Measurements from ENCODE around the gene NAA20.
"Not testable (repeated sequence)": the region's sequence is repeated elsewhere in the genome, so short reads cannot be mapped to it uniquely, and the experiment has no call there.

Gene NAA20

DNA sequence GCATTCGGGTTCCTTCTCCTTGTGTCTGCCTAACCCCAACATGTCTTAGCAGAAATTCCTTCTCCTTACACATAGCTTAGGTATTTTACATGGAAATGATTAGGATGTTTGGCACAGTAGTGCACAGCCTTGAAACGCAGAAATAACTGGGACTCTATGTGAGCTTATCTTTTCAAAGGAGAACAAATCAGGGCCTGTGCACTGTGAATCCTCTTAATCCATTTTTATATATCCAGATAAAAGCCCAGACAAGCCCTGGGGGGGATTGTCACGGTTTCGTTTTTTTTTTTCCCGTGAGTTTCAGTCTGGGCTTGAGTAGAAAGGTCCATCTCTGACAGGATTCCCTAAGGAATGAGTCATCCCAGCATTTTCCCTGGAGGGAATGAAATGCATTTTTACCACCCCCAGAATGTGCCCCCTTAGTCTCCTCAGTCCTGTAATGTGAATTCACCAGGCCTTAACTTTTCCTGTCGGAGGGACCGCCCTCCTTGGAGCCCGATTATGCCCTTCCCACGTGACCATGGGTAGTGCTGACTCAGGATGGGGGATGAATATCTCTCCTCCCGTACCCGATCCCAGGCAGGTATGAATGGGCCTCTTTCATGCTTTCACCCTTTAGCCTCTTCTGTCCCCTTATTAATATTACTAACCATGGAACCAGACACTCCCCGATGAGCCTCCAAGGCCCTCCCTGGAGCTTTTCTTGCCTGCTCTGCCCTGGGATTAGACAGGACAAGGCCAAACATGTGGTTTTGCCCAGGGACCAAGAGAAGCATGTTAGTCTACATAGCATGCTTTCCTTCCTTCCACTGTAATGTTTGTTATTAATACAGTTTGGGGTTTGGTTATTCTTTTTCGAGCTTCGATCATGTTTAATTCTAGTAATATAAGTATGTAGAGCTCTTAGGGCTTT lies 23.9 kb upstream of the NAA20 start:
- no peak for DNase-seq

DNA sequence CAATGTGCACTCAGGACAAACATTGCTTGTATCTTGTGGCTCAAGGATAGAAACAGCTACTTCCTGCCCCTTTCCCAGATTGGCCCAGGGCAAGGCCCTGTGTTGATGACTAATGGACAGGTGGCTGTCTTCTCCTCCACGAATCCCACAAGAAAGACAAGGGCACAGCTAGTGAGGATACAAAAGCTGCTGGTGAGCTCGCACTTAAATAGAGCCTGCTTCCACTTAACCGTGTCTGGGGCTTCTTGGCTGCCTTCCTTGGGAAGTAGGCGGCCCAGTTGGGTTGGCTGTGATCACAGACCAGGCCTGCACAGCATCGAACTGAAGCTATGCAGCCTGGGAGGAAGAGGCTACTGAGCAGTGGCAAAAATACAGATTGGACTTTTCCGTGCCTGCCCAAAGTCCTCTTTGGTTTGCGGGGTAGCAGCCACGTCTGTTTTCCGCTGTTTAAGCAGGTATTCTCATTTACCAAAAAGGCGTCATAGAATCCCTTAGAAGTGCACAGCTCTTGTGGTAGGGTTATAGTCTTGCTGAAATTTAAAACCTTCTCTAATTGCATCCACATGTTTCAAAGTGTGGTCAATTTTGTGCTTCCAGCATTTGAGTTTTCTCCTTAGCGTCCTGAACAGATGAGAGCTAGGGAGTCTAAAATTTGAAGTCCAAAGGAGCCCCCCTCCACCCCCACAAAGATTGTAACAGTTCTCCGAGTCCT lies 23.0 kb upstream of the NAA20 start:
- no peak for DNase-seq

DNA sequence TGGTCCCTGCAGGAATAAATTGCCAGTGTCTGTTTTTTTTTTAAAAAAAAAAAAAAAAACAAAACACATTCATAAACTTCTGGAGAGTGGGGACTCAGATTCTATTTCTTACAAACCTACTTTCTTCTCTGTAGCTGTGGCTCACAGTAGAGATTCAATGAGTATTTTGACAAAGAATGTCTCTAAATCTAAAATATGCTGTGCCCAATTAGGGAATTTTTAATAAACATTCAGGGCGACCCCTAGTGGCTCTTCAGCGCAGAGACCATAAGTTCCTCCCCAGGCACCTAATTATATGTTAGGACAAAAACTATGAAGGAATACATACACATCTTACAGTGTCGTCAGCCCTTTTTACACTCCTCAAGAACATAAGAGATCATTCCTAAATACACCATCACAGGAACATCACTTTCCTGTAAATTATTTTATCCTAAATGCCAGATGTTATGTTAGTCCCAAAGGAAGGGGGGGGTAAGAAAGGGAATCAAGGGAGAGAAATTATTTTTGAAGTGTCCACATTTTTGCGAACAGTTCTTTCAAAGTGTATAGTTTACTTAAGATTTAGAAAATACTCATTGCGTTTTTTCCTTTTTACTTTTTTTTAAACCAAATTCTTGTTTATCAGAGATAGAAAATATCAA lies 21.8 kb upstream of the NAA20 start:
- DNase-seq = peak; percentile 49

DNA sequence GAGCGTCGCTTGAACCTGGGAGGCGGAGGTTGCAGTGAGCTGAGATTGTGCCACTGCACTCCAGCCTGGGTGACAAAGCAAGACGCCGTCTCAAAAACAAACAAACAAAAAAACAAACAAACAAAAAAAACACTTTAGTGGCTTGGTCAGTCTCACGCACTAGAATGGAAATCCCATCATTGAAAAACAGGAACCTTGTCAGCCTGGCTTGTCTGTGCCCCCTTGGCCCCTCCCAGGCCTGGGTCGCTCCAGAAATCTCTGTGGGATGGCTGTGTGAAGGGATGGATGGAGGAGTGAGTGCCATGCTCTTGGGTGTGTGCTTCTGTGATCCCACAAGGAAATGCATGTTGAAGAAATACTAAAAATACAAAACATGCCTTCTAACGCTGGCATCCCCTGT lies 20.9 kb upstream of the NAA20 start:
- no peak for DNase-seq

DNA sequence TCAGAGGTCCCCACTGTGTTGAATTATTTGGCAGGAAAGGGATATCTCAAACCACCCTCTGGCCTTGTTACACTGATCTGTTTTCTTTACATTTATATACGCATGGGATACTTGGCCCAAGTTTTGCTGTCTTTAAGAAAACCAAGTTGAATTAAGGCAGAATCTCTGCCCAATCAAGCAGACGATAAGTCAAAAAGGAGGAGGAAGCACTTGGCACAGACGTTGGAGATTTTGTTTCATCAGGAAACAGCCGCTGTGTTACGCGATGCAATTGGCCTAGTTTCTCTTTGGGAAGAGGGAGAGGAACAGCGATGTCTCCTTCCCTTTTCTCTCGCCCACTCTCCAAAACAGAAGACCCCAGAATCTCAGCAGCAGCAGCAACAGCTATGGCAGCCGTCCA lies 20.2 kb upstream of the NAA20 start:
- no peak for DNase-seq

DNA sequence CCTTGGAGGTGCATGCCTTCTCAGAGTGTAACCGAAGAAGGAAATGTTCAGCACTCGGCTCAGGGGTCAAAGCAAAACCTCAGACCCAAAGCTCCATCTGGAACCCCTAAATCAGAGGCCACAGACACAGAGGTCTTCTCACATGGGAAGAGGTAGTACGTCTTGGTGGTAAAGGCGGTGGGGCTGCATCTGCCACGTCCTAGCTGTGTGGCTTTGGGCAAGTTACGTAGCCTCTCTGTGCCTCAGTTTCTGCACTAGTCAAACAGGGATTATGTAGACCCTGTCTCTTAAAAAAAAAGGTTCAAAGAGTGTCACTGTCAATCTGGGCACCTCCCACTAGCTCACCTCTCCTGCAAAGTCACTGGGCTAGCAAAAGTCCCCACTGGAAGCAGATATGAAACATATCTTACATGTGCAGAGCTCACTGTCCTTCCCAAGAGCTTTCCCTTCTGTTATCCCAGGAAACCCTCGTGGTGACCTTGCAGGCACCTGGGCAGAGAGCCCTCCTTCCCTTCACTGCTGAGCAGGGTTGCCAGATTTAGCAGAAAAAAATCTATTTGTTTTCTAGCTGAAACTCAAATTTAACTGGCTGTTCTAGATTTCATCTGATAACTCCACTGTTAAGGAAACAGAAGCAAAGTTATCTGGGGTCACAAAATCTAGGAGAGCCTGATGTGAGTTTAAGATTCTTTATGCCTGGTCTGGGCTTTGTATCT lies 18.0 kb upstream of the NAA20 start:
- DNase-seq = no peak

DNA sequence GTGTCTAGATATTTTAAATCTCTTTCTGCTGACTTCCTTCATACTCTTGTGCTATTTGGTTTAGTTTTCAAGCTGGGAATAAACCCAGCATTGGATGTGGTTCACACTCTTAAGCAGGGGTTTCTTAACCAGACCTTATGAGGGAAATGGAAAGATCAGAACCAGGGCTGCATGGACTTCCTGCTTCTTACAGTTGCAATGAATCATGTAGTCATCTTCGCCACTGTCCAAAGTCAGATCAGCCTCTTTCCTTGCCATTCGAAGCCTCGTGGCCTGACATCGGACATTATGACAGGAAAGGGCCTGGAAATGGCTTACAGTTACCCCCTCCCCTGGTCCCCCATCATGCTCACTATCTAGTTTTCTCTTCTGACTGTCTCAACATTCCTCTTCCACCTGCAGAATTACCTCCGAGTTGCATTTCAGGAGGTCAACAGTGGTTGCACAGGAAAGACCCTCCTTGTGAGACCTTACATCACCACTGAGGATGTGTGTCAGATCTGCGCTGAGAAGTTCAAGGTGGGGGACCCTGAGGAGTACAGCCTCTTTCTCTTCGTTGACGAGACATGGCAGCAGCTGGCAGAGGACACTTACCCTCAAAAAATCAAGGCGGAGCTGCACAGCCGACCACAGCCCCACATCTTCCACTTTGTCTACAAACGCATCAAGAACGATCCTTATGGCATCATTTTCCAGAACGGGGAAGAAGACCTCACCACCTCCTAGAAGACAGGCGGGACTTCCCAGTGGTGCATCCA lies 16.8 kb upstream of the NAA20 start:
- no peak for DNase-seq

DNA sequence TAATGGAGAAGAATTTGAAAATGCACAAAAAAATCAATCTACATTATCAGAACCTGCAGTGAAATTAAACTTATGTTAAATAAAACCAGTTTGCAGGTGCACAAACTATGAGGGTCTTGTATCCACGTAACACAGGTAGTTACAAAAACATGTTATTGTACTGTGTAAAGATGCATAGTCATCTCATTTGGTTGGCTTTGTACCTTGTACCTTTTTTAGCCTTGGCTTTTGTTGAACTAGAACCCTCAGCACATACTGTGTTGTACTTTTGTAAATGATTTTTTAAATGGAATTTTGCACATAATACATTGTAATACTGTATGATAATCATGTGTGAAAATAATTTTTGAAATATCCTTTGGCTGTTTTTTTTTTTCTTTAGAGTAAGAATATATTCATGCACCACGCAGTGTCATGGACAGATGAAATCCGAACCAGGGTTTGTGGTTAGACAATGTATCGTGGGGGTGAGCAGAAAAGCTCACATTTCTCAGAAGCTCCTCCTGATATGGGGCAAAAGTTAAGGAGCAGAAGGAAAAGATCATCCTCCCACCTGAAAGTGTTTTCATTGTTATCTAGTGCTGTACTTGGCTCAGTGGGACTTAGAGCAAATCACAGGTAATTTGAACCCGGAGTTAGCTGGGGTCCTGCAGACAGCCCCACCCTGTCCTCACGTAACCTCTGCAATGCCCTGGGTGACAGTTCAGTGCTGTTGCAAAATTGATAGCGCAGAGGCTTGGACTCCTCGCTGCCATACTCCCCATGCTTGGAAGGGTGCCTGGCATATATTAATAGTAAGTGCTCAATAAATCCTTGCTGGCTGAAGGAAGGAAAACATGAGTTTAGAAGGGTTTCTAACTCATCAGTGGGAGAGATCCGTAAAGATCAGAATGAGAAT lies 14.8 kb upstream of the NAA20 start:
- no peak for DNase-seq

DNA sequence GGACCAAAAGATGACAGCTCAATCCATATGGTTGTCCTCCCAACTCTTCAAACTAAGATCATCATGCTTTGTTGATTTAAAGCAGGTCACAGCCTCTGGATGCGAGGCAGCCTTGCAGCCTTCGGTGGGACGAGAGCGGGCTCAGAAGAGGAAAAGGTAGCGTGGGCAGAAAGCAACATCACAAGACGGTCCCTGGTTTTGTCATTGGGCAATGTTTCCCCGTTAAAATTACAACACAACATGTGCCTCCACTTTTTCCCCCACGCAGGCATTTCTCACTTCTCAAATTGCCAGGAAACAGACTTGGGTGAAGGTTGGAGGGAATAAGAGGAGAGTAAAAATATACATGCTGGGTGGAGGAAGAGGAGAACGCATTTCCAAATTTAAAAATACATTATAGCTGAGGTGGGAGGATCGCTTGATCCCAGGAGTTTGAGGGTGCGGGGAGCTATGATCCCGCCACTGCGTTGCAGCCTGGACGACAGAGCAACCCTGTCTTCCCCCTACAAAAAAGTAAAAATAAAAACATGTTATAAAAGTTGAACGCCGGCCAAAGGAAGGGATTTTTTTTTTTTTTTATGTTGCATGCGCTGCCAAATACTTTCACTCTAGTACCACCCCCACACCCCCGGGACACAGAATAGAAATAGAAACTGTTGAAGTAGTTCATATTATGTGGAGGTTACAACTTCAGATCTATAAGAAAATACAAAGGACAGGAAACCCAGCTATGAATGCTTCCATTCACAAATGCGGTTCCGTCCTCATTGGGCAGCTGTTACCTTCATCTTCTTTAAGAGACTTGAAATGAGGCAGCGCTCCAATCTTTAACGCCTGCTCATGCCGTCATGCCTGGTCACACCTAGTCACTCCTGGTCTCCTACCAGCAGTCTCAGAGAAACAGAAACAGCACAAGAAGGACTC lies 13.9 kb upstream of the NAA20 start:
- DNase-seq = peak; percentile 10

DNA sequence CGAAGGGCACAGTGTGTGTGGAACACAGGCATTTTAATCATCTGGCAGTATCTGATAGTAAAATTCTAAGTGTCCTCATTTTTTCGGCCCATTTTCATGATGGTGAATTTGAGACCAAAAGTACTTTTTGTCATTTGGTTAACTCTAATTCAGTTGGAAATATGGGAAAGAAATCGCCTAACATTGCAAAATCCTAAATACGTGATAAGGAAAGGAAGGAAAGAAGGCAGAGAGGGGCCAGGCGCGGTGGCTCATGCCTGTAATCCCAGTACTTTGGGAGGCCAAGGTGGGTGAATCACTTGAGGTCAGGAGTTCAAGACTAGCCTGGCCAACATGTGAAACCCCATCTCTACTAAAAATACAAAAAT lies 13.2 kb upstream of the NAA20 start:
- not testable (repeated sequence) for DNase-seq

DNA sequence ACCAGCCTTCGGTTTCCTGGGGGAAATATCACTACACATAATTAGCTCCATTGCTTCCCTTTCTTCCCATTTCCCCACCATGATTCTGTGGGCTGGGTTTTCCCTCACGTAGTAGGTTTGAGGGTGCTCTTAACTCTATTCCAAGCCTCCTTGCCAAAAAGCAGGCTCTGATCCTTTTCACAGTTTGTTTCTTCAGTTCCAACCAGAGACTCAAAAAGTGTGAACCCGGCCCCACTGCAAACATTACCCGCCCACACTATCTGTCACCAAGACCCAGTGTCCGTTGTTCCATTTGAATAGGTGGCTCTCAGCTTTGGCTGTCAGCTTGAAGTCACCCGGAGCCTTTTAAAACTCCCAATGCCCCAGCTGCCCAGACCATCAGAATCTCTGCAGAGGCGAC lies 11.8 kb upstream of the NAA20 start:
- DNase-seq = no peak

DNA sequence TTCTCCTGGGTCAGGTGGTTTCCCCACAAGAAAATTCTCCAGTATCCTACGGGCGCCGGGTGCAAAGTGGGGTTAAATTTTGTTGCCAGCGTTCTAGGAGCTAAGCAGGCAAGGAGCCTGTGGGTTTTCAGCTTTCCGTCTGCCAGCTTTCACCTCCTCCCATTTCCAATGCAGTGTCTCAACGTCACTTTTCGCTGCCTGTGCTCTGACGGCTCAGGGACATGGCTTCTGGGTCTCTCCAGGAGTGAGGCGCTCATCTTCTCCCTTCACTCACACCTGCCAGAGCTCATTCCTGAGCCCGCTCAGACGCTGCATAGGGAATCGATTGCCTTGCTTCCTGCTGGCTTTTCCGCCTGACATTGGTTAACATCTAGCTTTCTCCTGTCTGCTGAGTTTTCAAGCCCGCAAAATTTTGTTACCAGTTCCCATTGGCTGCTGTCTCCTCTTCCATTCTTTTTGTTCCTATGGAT lies 7.3 kb upstream of the NAA20 start:
- DNase-seq = no peak

DNA sequence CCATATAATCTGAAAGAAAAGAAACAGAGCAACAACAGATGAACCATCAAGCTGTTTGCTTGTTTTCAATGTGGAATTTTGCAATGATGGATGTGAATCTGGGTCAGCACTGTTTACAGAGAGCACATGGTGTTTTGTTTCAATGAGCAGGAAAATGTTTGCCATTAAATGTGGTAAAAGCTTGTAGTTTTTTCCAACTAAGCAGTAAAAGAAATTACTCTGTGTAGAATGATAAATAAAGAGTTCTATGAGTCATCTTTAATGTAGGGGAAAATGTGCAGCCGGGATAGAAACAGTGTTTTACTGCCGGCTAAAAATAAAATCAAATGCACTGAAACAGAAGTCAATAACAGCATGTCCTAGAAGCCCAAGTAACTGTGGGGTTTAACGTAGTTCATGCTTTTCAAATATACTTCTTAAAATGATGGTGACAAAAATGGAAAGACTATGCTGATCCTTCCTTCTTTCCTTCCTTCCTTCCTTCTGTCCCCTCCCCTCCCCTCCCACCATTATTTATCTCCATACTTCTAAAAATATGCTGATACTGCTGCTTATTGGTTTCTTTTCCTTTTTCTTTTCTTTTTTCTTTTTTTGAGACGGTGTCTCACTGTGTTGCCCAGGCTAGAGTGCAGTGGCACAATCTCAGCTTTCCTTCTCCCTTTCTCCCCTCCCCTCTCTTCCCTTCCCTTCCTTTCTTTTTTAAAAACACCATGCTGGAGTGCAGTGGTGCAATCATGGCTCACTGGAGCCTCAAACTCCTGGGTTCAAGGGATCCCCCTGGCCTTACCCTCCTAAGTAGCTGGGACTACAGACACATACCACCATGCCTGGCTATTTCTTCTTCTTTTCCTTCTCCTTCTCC lies 6.3 kb upstream of the NAA20 start:
- DNase-seq = no peak

DNA sequence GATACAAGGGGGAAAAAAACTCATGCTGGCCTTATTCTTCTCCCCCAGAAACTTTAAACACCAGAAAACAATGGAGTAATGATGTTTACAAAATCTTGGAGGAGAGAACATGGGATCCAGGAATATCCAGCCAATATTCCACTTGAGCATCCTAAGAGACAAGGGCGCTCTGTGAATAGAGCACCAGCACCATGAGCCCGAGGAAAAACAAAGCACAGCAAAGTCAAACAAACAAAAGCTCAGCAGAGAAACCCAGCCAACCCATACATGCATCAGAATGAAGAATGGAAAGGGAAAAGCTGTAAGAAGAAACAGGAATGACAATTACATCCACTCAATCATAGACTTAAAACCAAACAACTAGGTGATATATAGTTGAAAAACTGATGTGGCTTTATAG lies 4.6 kb upstream of the NAA20 start:
- DNase-seq = no peak

DNA sequence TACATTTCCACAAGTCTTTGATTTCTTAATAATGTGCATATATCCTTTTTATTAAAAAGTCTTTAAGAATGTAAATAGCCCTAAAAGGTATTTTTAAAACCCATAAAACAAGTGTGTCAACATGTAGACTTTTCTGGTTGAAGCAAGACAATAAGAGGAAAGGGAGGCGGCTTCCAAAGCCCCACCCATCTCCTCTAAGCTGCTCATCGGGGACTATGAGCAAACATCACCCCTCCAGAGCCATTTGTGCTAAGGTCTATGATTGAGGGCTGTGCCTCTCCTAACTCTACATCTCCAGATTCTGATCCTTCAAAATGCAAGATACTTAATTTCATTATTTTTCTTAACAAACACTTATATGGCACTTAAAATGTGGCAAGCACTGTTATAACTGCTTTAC lies 2.5 kb upstream of the NAA20 start:
- no peak for DNase-seq

DNA sequence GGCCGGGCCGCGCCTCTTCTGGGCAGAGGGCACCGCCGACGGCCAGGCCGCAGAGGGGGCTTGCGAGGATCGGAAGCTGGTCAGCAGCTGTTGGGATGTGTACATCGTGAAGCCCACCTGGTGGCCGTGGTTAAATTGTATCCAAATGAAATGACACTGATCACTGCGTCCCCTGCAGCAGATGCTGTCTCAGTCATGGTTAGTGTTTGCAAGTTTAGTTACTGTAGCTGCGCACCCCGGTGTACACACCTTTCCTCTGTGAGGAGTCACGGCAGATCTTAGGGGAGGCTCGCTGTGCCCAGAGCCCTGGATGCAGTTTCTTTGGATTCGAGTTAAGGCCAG lies 653 bp downstream of the NAA20 start:
- peak; percentile 12 for DNase-seq

DNA sequence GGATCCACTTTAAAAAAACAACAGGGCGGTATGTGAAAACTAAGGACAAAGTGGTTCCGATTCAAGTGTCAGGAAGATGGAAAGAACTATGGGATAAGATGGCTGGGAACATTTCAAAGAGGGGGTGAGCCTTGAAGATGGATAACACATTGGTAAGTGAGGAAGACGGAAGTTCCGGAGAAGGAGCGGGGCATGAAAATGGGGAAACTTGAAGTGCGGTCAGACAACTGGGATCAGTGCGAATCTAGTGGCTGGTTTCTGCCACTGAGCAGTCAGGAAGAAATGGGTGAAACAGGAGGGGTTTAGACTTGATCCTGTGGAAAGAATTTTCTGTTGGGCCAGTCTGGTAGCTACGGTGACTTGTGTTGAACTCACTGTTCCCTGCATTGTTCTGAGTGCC lies 1.2 kb downstream of the NAA20 start:
- no peak for DNase-seq

DNA sequence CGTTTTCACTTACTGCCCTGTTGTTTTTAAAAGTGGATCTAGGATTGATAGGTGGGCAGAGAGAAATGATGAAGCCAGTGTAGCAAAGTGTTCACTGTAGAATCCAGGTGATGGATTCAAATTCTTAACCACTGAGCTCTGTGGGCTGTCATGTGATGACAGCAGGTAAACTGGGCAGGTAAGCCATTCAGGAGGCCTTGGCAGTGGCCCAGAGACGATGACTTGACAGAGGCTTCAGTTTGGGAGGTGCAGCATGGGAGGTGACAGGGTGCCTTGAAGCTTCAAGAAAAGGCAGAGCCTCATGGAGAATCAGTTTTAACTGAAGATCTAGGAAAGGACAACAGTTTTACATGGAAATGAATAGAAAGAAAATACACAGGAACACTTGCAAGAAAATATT lies 2.0 kb downstream of the NAA20 start:
- no peak for DNase-seq

DNA sequence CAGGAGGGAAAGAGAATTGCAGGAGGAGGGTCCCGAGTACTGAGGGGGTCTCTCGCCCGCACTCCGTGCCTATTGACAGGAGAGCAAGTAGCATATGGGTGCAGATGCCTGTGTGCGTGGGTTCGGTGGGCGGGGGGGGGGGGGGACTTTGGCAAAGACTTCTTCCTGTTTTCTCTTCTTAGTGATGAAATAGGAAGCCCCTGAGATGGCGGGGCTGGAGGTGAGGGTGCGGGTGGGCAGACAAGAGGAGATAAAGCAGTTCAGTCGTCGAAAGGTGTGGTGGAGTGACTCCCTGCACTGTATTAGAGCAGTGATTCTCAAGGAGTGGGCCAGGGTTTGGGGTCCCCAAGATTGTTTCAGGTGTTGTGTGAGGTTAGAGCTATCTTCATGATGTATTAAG lies 3.7 kb downstream of the NAA20 start:
- no peak for DNase-seq

Data from CD4-positive, alpha-beta T cell treated with Interleukin-21 for 1 hour (primary cell).